ENCODE measurements around the gene SLC25A31. TPM values are rescaled to one million over a fixed set of nuclear protein-coding genes. Genes with fewer than 3 reads are reported as not detected.

Gene SLC25A31
- total RNA-seq, 3 donors from 2014 or later = not detected

GRCh38 chr4:127737295-127737694 is 7.1 kb downstream of the SLC25A31 start:
- TF ChIP-seq CTCF (IDR thresholded peaks at IDR 0.05) = no peak
- DNase-seq (no peak), ATAC-seq (no peak)
- Histone ChIP-seq H3K36me3 (ENCODE audit: low read depth) (no peaks in the 10 kb centered on the region), H3K4me1 (ENCODE audit: low read depth) (no peaks in the 10 kb centered on the region), H3K4me3 (no peak overlapping the region), H3K9me3 (no peaks in the 10 kb centered on the region)
- intact Hi-C loops (cut with DNase I, micrococcal nuclease) = no loop called here

DNA sequence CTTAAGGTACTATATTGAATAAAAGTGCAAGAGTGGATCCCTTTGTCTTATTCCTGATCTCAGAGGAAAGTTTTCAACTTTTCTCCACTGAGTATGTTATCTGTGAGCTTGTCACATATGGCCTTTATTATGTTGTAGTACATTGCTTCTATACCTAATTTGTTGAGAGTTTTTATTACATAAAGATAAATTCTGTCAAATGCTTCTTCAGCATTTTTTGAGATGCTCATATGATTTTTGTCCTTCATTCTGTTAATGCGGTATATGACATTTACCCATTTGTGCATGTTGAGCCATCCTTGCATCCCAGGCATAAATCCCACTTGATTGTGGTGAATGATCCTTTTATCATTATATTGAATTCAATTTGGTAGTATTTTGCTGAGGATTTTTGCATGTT is 11.0 kb downstream of the SLC25A31 start:
- TF ChIP-seq CTCF (IDR thresholded peaks at IDR 0.05) = no peak
- intact Hi-C loops (cut with DNase I, micrococcal nuclease) = no loop called here
- no peak for ATAC-seq

GRCh38 chr4:127747883-127748282 is 17.7 kb downstream of the SLC25A31 start:
- Histone ChIP-seq H3K36me3 (ENCODE audit: low read depth) (no peaks in the 10 kb centered on the region), H3K4me1 (ENCODE audit: low read depth) (no peaks in the 10 kb centered on the region), H3K4me3 (no peak overlapping the region), H3K9me3 (no peaks in the 10 kb centered on the region)
- intact Hi-C loops (cut with DNase I, micrococcal nuclease) = no loop called here
- TF ChIP-seq CTCF (IDR thresholded peaks at IDR 0.05) = no peak
- no peak for DNase-seq
- ATAC-seq = no peak

More for the DNA sequence above, 11.0 kb downstream of the SLC25A31 start:
- H3K4me1 ChIP-seq (ENCODE audit: low read depth) = no peaks in the 10 kb centered on the region
- no peak for DNase-seq
- H3K36me3 ChIP-seq (ENCODE audit: low read depth) = no peaks in the 10 kb centered on the region
- H3K4me3 ChIP-seq = no peak overlapping the region
- H3K9me3 ChIP-seq = no peaks in the 10 kb centered on the region

- DNase-seq (no peak), ATAC-seq (no peak)
- TF ChIP-seq CTCF (IDR thresholded peaks at IDR 0.05) = no peak
- intact Hi-C loops (cut with DNase I, micrococcal nuclease) = no loop called here
- no peaks in the 10 kb centered on the region for H3K36me3 ChIP-seq (ENCODE audit: low read depth)
- no peak overlapping the region for H3K4me3 ChIP-seq
- H3K9me3 ChIP-seq = no peaks in the 10 kb centered on the region
- H3K4me1 ChIP-seq (ENCODE audit: low read depth) = no peaks in the 10 kb centered on the region
Observed at GRCh38 chr4:127748957-127749356, 18.8 kb downstream of the SLC25A31 start.

GRCh38 chr4:127756906-127757305 is 26.7 kb downstream of the SLC25A31 start:
- no peak for DNase-seq
- H3K4me1 ChIP-seq (ENCODE audit: low read depth) = no peaks in the 10 kb centered on the region
- intact Hi-C loops (cut with DNase I, micrococcal nuclease) = no loop called here

More at GRCh38 chr4:127756906-127757305, 26.7 kb downstream of the SLC25A31 start:
- Histone ChIP-seq H3K9me3 (no peaks in the 10 kb centered on the region), H3K4me3 (no peak overlapping the region), H3K36me3 (ENCODE audit: low read depth) (no peaks in the 10 kb centered on the region)
- no peak for ATAC-seq
- TF ChIP-seq CTCF (IDR thresholded peaks at IDR 0.05) = no peak
